ENCODE data around the gene PLOD1. TPM values are rescaled to one million over a fixed set of nuclear protein-coding genes. Genes with fewer than 3 reads are reported as not detected.

PLOD1 gene
- total RNA-seq, 4 donors from 2014 or later, result 23.9 to 66.5 (median 54.8) TPM

DNA sequence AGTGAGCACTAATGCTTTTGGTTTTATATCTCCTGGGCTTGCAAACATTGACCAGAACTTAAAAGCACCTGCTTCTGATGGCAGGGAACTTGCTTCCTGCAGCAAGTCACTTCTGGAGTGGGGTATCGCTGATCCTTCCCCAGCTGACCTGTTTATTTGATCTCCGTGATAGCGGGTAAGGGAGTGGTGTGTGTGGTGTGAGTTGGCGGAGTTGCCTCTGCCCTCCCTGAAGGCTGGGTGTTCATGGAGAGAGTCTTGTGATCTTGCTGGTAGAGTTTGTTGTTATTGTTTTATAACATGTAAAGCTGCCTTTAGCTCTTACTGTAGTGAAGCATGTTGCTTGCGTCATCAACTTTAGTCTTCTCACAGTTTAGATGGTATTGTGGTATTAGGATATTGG is 49.6 kb downstream of the PLOD1 start:
- Histone ChIP-seq H3K9me3 (no peaks in the 10 kb centered on the region), H3K4me1 (peaks cover 61 to 81% of the 10 kb centered on the region in 2 donors), H3K27ac (peak overlapping the region; percentile 55 to 98 (median 93)), H3K4me3 (no peak overlapping the region), H3K36me3 (peaks cover 0 to 44% of the 10 kb centered on the region in 2 donors), H3K27me3 (no peaks in the 10 kb centered on the region)
- ATAC-seq, result no peak
- DNase-seq, result no peak
- TF ChIP-seq POLR2A (IDR thresholded peaks at IDR 0.05) (no peak), CTCF (IDR thresholded peaks at IDR 0.05 in 4 of 5, conservative IDR thresholded peaks at IDR 0.05 in 1 of 5) (no peak)
- intact Hi-C loops (cut with DNase I; ENCODE audit: low total_unique reads) (loop anchor here (5.0 kb wide), 1 partner anchor 57 kb away; the partner anchor contains the start of gene KIAA2013), in situ Hi-C loops (cut with MboI; ENCODE audit: low sequenced_read_pairs in 4 of 4) (no loop called here)

GRCh38 chr1:11984576-11984975 is 50.1 kb downstream of the PLOD1 start:
- ATAC-seq (no peak), DNase-seq (no peak)
- peak overlapping the region; percentile 55 to 98 (median 93) for H3K27ac ChIP-seq
- H3K4me1 ChIP-seq, result peaks cover 61 to 79% of the 10 kb centered on the region in 2 donors
- intact Hi-C loops (cut with DNase I; ENCODE audit: low total_unique reads), result loop anchor here (5.0 kb wide), 1 partner anchor 57 kb away; the partner anchor contains the start of gene KIAA2013
- H3K36me3 ChIP-seq, result peaks cover 0 to 49% of the 10 kb centered on the region in 2 donors
- no peaks in the 10 kb centered on the region for H3K9me3 ChIP-seq
- no peak for TF ChIP-seq CTCF (IDR thresholded peaks at IDR 0.05 in 4 of 5, conservative IDR thresholded peaks at IDR 0.05 in 1 of 5)
- TF ChIP-seq POLR2A (IDR thresholded peaks at IDR 0.05), result no peak
- in situ Hi-C loops (cut with MboI; ENCODE audit: low sequenced_read_pairs in 4 of 4), result no loop called here
- H3K4me3 ChIP-seq, result no peak overlapping the region
- H3K27me3 ChIP-seq, result no peaks in the 10 kb centered on the region

DNA sequence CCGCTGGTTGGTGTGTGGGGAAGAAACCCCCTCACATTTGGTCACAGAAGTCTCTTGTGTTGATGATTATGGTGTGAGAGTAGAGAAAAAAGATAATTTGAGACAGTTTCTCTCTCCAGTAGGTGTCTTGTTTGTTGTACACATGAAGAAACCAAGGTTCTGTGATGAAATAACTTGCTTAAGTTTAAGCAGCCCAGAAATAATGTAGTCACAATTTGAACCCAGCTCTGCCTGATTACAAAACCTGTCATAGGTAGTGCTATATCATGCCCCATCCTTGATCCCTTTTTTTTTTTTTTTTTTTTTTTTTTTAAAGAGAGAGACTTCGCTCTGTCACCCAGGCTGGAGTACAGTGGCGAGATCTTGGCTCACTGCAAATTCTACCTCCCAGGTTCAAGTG is 50.7 kb downstream of the PLOD1 start:
- peaks cover 66 to 83% of the 10 kb centered on the region in 2 donors for H3K4me1 ChIP-seq
- peaks cover 0 to 55% of the 10 kb centered on the region in 2 donors for H3K36me3 ChIP-seq
- in situ Hi-C loops (cut with MboI; ENCODE audit: low sequenced_read_pairs in 4 of 4), result no loop called here
- peak overlapping the region; percentile 55 to 98 (median 93) for H3K27ac ChIP-seq
- no peaks in the 10 kb centered on the region for H3K9me3 ChIP-seq
- TF ChIP-seq POLR2A (IDR thresholded peaks at IDR 0.05) (no peak), CTCF (IDR thresholded peaks at IDR 0.05 in 4 of 5, conservative IDR thresholded peaks at IDR 0.05 in 1 of 5) (no peak)
- no peaks in the 10 kb centered on the region for H3K27me3 ChIP-seq
- ATAC-seq (no peak), DNase-seq (no peak)
- intact Hi-C loops (cut with DNase I; ENCODE audit: low total_unique reads), result no loop called here
- no peak overlapping the region for H3K4me3 ChIP-seq

- Histone ChIP-seq H3K9me3 (no peaks in the 10 kb centered on the region), H3K4me3 (no peak overlapping the region), H3K27ac (peak overlapping the region; percentile 55 to 98 (median 93)), H3K36me3 (peaks cover 0 to 56% of the 10 kb centered on the region in 2 donors), H3K4me1 (peaks cover 72 to 87% of the 10 kb centered on the region in 2 donors), H3K27me3 (no peaks in the 10 kb centered on the region)
- ATAC-seq, result no peak
- intact Hi-C loops (cut with DNase I; ENCODE audit: low total_unique reads), result no loop called here
- no peak for TF ChIP-seq CTCF (IDR thresholded peaks at IDR 0.05 in 4 of 5, conservative IDR thresholded peaks at IDR 0.05 in 1 of 5)
- TF ChIP-seq POLR2A (IDR thresholded peaks at IDR 0.05), result no peak
- no peak for DNase-seq
- in situ Hi-C loops (cut with MboI; ENCODE audit: low sequenced_read_pairs in 4 of 4), result no loop called here
Measured at GRCh38 chr1:11985851-11986250, 51.3 kb downstream of the PLOD1 start.

- ATAC-seq, result peak; percentile 7 to 15
- TF ChIP-seq CTCF (IDR thresholded peaks at IDR 0.05 in 4 of 5, conservative IDR thresholded peaks at IDR 0.05 in 1 of 5), result no peak
- no peak for TF ChIP-seq POLR2A (IDR thresholded peaks at IDR 0.05)
- DNase-seq, result no peak
- H3K4me1 ChIP-seq, result peaks cover 40 to 57% of the 10 kb centered on the region in 2 donors
- H3K9me3 ChIP-seq, result no peaks in the 10 kb centered on the region
- H3K4me3 ChIP-seq, result no peak overlapping the region
- H3K27ac ChIP-seq, result peak overlapping the region; percentile 91 to 98 (median 93)
- no peaks in the 10 kb centered on the region for H3K27me3 ChIP-seq
- in situ Hi-C loops (cut with MboI; ENCODE audit: low sequenced_read_pairs in 4 of 4), result no loop called here
- peaks cover 4 to 60% of the 10 kb centered on the region in 2 donors for H3K36me3 ChIP-seq
- intact Hi-C loops (cut with DNase I; ENCODE audit: low total_unique reads), result loop anchor here (5.0 kb wide), 1 partner anchor 678 kb away; no protein-coding TSS in a partner anchor
Measured at GRCh38 chr1:11989669-11990068, 55.2 kb downstream of the PLOD1 start.

Data from gastrocnemius medialis (tissue), 4 donors.